HT1080 (cell line): ENCODE measurements around the gene MAP3K13. TPM values are rescaled to one million over a fixed set of nuclear protein-coding genes. Genes with fewer than 3 reads are reported as not detected.
"Not testable (repeated sequence)": the region's sequence is repeated elsewhere in the genome, so short reads cannot be mapped to it uniquely, and the experiment has no call there.

Source experiments
- DNase-seq: peaks from one replicate; pipeline ENCODE4 v3.0.0-alpha.2; 2015; ENCODE audit warnings: low read depth
- total RNA-seq: library from RNA; depleted of rRNA; stranded (reverse); fragments of >200 nt; shearing (Covaris generic); gene quantifications from 2 replicates; pipeline ENCODE4 v1.2.3, GENCODE V29; 2014

Gene MAP3K13
- total RNA-seq, 1 experiment from 2014 or later = 25.6 TPM

DNA sequence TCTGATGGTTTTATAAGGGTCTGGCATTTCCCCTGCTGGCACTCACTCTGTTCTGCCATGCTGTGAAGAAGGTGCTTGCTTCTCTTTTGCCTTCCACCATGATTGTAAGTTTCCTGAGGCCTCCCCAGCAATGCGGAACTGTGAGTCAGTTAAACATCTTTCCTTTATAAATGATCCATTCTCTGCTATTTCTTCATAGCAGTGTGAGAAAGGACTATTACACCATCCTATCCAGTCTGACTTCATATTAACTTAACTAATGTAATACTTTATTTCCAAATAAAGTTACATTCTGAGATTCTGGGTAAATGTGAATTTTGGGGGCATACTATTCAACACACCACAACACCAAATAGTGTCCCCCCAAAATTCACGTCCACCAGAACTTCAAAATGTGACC lies 22.2 kb upstream of the MAP3K13 start:
- no peak for DNase-seq

DNA sequence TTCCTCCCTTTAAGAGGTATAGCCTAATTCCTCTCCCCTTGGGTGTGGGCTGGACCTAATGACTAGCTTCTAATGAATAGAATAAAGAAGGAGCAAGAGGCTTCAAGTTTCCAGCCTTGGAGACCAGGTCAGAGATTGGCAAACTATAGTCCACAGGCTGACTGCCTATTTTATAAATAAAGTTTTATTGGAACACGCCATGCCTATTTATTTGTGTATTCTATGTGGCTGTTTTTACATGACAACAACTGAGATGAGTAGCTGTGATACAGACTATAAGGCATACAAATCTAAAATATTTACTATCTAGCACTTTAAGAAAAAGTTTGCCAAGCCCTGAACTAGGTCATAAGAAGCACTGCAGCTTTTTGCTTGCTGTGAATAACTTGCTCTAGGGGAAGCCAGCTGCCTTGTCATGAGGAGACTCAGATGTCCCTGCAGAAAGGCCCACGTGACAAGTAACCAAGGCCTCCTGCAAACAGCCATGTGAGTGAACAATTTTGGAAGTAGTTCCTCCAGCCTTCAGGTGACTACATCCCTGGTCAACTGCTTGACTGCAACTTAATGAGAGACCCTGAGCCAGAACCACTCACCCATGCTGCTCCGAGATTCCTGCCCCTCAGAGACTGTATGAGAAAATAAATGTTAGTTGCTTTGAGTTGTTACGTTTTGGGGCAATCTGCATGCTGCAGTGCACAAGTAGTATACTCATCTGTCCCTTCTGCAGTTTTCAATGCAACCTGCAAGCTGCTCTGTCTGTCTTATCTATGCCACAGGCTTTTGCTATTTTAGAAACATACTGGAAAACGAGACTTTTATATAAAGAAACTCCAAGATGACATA lies 21.1 kb upstream of the MAP3K13 start:
- no peak for DNase-seq

DNA sequence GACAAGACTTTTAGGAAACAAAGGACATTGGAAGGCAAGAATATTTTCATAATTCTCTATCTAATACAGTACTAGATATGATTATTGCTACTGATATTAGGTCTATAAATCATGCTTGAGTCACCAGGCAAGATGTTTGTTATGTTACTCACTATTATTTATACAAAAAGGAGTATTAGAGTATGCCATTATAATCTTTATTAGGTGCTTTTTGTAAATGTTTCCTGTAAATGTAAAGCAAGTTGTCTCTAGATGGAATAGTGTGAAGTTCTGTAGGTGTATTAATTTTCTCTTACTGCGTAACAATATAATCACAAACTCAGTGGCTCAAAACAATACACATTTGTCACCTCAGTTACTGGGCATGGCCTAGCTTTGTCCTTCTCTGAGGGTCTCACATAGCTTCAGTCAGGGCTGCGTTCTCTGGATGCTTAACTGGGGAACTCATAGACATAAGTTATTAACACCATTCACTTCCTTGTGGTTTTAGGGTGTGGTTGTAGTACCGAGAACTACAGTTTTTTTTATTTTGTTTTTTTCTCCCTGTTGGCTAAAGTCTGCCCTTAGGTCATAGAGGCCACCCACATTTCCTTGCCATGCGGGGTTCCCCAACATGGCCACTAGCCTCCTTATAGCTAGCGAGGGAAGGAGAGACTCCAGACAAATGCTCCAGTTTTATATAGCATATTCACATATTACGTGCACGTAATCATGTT lies 20.3 kb upstream of the MAP3K13 start:
- DNase-seq = no peak

DNA sequence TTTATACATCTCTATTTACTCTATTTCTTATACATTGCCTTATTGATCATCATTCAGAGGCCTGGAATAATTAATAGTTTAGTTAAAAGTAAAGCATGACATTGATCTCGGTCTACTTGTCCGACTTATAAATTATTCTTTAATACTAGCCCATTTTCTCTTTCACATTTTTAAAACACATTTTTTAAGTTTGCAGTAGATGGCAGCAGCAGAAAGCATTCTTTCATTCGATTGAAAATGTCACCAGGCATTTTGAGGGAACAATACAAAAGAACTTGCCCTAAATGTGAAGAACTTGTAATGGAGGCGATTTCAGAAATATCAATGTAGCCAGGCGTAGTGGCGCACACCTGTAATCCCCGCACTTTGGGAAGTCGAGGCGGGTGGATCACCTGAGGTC lies 15.5 kb upstream of the MAP3K13 start:
- DNase-seq = no peak

DNA sequence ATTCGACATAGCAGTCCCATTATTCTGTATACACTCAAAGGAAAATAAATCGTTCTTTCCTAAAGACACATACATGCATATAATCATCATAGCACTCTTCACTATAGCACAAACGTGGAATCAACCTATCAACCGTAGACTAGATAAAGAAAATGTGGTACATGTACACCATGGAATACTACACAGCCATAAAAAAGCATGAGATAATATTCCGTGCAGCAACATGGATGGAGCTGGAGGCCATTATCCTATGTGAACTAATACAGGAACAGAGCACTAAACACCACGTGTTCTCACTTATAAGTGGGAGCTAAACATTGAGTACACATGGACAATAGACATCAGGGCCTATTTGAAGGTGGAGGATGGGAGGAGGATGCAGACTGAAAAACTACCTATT lies 12.1 kb upstream of the MAP3K13 start:
- DNase-seq = no peak

DNA sequence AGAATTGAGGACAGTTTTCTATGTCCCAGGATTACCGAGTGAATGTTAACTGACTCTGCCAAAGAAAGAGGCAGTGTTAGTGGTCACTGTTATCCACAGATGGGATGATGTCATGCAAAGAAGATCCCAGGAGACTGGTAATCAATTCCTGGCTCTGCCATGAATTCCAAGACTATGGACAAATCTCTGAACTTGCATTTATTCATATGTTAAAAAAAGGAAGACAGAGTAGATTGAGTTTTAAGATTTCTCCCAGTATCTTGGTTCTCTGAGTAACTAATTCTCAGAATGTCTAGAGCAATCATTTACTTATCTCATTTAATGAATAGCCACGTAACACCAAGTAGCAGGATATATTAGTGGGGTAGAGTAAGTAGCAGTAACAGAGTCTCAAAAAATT lies 11.5 kb upstream of the MAP3K13 start:
- no peak for DNase-seq

DNA sequence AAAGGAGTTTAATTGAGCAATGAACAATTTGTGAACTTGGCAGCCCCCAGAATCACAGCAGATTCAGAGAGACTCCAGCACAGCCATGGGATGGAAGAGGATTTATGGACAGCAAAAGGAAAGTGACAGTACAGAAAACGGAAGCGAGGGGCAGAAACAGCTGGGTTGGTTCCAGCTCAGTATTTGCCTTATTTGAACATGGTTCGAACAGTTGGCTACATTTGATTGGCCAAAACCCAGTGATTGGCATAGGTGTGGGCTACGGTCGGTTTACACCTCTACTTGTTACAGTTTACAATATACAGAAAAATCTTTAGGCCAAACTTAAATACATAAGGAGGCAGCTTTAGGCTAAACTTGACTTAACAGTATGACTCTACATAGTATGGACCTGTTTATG lies 9.7 kb upstream of the MAP3K13 start:
- no peak for DNase-seq

DNA sequence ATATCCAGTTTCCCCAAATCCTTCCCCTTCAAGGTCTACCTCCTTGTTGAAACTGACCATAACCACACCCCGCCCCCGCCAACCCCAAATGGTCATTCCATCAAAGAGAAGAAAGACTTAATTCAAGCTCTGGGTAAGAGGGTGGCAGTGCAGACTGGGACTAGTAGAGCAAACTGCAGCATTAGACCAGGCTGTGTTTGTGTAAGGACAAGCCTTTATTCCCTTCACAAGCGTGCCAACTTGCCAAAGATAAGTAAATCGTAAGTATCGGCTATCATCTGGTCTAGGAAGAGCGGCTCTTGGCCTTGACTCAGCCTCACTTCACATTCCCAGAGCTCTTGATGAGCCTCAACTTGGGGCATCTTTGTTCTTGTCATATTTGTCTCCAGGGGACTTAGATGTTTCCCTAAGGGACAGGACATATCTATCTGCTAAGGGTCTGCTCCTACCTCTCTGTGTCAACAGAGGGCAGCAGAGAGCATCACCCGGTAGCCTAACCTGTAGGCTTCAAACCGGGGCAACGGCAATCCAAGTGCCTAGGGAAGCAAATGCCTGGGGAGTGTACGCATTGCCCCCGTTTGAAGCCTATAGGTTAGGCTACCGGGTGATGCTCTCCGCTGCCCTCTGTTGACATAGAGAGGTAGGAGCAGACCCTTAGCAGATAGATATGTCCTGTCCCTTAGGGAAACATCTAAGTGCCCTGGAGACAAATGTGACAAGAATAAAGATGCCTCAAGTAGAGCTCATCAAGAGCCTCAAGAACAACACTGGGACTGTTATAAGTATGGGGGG lies 8.9 kb upstream of the MAP3K13 start:
- DNase-seq = peak; percentile 68

DNA sequence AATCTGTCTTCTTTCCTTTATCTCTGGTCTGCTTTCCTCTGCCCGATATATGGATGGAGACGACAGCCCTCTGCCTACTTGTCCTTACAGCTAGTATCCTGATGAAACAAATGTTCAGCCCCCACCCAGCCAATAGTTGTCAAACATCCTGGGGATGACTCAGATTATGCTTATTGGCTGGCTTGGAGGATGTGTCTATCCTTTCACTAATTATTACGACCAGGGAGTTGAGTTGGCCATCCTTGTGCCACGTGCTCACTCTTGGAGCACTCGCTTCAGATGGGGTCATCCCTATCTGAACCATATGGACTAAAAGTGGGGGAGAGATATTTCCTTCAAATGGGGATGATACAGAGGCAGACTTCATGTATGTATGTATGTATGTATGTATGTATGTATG lies 6.4 kb upstream of the MAP3K13 start:
- no peak for DNase-seq

DNA sequence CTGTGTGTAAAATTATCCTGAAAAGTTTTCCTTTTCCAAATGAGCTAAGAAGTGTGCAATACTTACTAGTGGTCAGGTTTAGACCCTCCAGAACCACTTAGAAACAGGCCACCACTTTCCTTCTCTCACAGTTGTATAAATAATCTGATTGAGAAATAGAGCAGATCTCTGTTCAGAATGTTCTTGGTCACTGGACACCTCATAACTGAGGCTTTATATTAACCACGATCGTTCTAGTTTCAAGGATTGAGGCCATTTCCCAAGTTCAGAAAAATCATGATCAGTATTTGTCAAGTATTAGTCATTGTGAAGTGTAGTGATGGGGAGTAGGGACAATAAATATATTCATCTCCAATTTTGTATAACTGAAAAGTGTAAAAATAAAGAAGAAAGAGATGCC lies 1.0 kb upstream of the MAP3K13 start:
- peak; percentile 43 for DNase-seq

DNA sequence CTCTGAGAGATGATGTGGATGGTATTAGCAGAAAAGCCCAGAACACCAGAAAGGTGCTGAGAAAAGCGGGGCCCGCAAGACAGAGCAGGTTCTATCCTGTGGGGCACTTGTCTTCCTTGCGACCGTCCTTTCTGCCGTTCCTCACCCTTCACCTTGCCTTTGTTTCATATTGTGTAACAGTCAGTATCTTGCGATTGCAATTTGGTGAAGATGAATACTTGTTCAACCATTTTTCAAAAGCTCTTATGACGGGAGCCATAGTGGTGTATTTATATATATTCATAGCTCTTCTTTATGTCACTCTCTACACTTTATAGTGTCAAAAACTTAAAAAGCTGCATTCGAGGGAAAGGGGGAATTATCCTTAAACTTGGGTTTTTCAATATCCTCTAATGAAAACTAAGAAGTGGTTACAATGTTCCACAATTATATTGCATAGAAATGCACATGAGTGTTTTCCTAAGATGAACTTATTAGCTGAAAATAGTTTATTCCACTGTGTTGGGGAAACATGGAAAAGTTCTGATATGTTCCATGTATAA lies 797 bp downstream of the MAP3K13 start:
- DNase-seq = no peak

DNA sequence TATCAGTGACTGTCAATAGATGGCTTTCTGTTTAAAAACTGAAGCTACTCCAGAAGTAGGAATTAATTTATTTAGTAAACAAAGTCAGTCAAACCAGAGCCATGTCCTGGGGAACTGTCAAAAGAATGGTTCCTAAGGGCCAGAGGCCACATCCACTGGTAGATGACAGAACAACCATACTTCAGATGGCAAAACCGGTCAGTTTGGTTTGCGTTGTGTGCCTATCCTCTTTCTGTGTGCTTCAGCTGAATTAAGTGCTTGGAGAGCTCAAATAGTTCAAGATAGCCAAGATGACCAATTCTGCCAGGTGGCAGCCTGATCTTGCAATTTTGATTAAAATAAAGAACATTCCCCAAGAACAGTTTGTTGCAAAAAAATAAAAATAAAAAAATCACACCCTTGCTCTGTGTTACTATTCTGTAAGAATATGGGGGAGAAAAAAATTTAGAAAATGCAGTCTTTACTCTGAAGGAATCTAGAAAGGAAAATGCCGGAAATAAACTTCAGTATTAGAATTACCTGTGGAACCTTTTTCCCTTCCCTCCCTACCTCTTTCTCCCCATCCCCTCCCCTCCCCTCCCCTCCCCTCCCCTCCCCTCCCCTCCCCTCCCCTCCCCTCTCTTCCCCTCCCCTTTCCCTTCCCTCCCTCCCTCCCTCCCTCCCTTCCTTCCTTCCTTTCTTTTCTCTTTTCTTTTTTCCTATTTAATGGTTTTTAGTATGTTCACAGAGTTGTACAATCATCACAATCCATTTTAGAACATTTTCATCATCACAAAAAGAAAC lies 2.5 kb downstream of the MAP3K13 start:
- DNase-seq = no peak

DNA sequence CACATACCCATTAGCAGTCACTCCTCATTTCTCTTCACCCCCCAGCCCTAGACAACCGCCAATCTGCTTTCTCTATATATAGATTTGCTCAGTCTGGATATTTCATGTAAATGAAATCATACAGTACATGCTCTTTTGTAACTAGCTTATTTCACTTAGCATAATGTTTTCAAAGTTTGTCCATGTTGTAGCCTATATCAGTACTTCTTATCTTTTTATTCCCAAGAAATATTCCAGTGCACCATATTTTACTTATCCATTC lies 3.1 kb downstream of the MAP3K13 start:
- no peak for DNase-seq

DNA sequence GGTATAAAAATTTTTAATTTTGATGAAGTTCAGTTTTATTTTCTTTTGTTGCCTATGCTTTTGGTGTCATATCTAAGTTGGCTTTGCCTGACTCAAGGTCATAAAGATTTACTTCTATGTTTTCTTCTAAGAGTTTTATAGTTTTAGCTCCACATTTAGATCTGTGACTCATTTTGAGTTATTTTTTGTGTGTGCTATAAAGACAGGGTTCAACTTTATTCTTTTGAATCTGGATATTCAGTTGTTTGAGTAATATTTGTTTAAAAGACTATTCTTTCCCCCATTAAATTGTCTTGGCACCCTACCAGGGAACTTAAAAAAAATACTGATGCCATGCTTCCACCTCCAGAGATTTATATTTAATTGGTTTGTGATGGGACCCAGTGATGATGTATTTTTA lies 4.0 kb downstream of the MAP3K13 start:
- no peak for DNase-seq

DNA sequence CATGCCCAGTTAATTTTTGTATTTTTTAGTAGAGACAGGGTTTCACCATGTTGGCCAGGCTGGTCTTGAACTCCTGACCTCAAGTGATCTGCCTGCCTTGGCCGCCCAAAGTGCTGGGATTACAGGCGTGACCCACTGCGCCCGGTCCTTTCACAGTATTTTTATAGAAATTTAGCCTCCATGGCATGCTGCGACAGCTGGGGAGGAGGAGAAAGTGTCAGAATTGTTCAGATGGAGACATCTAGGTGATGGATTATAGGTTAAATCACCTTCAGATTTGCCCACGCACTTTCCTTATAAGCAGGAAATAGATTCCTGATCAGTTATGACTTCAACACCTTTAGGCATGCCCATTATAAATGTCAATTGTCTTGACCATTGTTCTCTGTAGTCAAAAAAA lies 7.4 kb downstream of the MAP3K13 start:
- DNase-seq = not testable (repeated sequence)

DNA sequence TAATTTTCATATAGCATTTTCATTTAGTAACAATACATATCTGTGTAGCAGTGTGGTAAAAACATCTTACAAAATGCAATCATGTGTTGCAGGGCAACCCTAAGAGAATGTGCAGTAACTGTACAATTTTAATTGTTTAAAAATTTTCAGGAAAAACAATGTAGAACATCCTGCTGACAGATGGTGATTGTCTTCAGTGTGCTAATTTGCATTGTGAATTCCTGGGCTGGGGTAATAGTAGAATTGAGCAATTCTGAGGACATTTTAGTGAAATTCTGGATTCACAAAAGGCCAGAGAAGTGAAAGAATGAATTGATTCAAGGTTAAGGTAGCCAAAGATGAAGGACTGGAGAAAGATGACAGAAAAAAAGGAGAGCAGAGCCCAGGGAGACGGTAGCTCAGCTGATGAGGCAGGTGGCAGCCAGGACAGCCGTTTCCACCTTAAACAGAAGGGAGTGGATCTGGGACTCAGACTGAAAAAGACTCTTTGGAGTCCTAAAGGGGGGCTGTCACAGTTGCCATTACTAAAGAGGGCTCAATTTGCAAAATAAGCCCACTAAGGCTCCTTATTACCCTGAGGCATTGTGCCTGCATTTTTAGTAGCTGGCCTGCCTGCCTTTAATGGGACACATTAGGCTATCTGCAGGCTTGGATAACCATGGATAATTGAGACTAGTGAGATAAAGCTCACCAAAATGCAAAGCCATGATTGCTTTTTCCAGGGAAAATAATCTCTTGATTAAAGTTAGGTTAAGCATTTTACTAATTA lies 8.6 kb downstream of the MAP3K13 start:
- DNase-seq = no peak

DNA sequence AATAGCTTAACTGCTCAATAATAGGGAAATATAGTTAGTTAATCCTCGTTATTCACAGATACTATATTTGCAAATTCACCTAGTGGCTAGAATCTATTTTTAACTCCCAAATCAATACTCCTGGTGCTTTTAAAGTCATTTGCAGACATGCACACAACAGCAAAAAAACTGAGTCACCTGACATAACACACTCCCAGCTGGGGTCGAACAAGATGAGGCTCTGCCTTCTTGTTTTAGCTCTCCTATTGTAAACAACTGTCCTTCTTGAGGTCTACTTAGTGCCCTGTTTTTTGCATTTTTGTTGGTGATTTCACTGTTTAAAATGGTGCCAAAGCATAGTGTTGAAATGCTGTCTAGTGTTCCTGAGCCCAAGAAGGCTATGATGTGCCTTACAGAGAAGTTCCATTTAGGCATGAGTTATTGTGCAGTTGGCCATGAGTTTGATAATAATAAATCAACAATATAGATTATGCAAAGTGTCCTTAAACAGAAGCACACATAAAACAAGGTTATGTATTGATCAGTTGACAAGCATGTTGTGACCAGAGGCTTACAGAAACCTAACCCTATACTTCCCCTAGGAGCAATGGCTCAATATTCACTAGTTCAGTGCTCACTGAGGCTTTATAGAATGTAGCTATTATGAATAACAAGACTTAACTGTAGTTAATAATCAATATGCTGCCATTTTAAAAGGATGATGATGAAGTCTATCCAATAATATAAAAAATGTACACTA lies 18.6 kb downstream of the MAP3K13 start:
- no peak for DNase-seq

DNA sequence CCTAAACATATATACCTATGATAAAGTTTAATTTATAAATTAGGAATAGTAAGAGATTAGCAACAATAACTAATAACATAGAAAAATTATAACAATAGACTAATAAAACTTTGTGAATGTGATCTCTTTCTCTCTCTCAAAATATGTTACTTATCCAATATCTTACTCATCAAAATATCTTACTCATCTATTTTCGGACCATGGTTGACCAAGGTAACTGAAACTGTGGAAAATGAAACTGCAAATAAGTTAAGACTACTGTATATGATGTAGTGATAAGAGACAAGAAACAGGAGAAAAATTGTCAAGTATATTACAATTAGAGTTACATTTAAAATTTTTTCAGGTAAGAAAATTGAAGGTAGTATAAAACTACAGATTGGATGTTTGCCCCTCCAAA lies 19.2 kb downstream of the MAP3K13 start:
- no peak for DNase-seq

DNA sequence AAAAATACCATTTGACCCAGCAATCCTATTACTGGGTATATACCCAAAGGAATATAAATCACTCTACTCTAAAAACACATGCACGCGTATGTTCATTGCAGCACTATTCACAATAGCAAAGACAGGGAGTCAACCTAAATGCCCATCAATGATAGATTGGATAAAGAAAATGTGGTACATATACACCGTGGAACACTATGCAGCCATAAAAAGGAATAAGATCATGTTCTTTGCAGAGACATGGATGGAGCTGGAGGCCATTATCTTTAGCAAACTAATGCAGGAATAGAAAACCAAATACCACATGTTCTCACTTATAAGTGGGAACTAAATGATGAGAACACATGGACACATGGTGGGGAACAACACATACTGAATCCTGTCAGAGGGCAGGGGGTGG lies 23.6 kb downstream of the MAP3K13 start:
- not testable (repeated sequence) for DNase-seq

DNA sequence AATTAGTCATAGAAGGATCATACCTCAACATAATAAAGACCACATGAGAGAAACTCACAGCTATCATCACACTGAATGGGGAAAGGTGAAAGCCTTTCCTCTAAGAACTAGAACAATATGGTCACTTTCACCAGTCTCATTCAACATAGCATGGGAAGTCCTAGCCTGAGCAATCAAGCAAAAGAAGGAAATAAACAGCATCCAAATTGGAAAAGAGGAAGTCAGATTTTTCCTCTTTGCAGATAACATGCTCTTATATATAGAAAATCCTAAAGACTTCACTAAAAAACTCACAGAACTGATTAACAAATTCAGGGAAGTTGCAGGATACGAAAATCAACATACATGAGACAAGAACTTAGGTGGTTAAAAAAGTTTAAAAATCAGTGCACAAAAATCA lies 24.7 kb downstream of the MAP3K13 start:
- no peak for DNase-seq
